HG03175 (cell line): ENCODE data around the gene LGR6.
A peak's percentile ranks its signal among the peaks of the same experiment; 100 is the strongest.
"Not testable (repeated sequence)": the region's sequence is repeated elsewhere in the genome, so short reads cannot be mapped to it uniquely, and the experiment has no call there.

Source experiments
- ATAC-seq: cut with Tn5 transposase; IDR thresholded peaks from one replicate; pipeline ENCODE4 v1.9.1; 2021; ENCODE audit warnings: mild to moderate bottlenecking, moderate library complexity; ENCODE audit not compliant: unreplicated experiment

The LGR6 gene

GRCh38 chr1:202237052-202237451, 43.5 kb downstream of the LGR6 start:
- ATAC-seq = peak; percentile 62

DNA sequence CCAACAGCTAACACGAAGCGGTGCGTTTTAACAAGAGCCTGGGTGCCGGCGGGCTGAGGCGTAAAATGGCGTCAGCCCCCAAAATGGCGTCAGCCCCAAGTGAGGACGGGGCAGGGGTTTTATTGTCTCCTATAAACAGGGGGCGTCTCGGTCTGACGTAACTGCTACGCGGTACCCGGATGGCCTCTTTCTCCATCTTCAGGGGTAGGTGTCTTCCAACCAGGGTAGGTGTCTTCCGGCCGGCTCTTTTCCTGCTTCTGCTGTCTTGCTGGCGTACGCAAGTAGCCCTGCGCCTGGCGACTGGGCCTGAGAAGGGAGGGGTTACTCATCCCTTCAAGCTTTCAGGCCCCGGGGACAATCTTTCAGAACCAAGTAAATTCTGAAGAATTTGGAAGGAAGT, 45.3 kb downstream of the LGR6 start:
- no peak for ATAC-seq

GRCh38 chr1:202240226-202240625, 46.6 kb downstream of the LGR6 start:
- not testable (repeated sequence) for ATAC-seq

- no peak for ATAC-seq
These were observed 47.4 kb downstream of the LGR6 start for GRCh38 chr1:202240956-202241355.

GRCh38 chr1:202241376-202242079, 47.9 kb downstream of the LGR6 start:
- no peak for ATAC-seq

DNA sequence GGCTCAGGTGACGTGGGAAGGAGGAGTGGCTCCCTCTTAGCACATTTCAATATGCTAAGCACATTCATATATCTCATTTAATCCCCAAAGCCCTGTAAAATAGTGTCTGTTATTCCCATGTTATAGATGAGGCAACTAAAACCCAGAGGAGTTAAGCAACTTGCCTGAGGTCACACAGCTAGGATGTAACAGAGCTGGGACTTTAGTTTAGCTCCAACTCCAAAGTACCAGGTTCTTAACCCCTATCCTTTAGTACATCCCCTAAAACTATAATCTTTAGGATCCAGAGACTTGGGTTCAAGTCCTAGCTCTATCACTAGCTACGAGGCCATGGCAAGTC, 48.5 kb downstream of the LGR6 start:
- ATAC-seq = no peak

DNA sequence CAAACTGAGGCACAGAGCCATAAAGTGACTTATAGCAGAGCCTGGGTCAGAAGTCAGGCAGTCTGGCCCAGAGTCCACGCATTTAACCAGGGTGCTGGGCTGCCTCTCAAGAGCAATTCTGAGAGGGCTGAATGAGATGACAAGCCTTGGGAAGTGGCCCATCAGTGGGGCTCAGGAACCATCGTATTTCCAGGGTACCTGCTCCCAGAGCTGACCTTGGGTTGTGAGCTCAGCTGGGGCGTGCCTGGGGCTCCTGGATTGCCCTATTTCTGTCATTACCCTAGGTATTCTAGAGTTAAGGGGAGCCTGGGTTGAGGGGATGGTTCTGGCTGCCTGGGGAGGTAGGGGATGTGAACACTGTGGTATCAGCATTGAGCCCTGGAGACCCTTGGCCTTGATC, 49.4 kb downstream of the LGR6 start:
- no peak for ATAC-seq

DNA sequence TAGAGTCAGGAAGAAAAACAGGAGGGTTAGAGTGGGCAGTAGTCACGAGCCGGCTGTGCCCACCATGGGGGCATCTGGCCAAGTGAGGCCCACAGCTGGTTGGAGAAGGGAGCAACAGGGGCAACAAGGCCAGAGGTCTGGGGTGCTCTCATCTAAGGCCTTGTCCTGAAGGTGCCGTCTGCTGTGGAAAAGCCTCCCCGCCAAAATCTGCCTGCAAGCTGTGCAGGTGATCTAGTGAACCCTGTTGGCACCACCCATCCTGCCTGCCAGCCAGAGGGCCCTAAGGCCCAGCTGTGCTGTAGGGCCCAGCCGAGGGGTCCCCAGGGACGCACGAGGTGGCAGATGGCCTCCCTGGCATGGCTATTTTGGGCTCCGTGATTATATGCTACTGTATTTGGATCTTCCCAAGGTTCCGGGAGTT, 51.3 kb downstream of the LGR6 start:
- no peak for ATAC-seq

GRCh38 chr1:202245391-202245790, 51.8 kb downstream of the LGR6 start:
- no peak for ATAC-seq

- ATAC-seq = no peak
These were observed 53.5 kb downstream of the LGR6 start for GRCh38 chr1:202247104-202247503.

DNA sequence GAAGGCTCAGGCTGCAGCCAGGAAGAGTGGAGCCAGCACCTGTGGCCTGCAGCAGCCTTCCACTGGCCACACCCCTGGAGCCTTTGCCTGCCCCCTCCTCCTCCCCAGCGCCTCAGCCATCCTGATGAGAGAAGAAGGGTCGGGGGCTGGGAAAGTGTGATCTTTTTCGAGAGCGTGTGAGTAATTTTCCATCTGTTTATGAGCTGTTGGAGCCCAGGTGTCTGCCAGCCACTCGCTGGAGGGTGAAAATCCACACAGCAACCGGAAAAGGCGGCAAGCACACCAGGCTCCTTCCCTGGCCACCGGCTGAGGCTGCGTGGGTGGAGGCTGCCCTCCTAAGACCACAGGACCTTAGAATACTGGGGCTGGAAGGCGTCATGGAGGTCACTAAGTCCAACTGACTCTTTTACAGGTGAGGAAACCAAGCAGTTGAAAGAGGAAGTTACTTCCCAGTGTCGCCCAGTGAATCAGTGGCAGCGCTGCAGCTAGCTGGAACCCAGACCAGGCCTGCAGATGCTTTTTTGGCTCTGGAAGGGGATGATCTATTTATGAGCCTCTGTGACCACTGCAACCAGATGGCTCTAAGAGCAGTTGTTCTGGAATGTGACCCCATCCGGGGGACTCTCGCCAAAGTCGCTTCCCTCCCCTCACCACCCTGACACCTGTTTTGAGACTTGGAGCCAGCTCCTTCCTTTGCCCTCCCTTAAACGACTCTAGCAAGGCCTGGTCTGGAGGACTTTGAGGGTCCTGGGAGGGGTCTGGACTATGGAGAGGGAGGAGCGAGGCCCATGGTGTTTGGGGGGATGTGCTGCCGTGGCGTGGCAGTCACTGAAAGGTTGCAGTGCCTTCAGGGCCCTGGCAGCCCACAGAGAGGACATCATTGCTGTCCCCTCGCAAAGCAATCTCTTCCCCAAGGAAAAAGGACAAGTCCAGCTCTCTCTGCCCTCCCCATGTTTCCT, 54.5 kb downstream of the LGR6 start:
- no peak for ATAC-seq

- no peak for ATAC-seq
These were observed 55.3 kb downstream of the LGR6 start for GRCh38 chr1:202248861-202249260.

GRCh38 chr1:202249436-202249835, 55.8 kb downstream of the LGR6 start:
- no peak for ATAC-seq

GRCh38 chr1:202249846-202250245, 56.2 kb downstream of the LGR6 start:
- no peak for ATAC-seq

GRCh38 chr1:202250982-202251381, 57.4 kb downstream of the LGR6 start:
- no peak for ATAC-seq

DNA sequence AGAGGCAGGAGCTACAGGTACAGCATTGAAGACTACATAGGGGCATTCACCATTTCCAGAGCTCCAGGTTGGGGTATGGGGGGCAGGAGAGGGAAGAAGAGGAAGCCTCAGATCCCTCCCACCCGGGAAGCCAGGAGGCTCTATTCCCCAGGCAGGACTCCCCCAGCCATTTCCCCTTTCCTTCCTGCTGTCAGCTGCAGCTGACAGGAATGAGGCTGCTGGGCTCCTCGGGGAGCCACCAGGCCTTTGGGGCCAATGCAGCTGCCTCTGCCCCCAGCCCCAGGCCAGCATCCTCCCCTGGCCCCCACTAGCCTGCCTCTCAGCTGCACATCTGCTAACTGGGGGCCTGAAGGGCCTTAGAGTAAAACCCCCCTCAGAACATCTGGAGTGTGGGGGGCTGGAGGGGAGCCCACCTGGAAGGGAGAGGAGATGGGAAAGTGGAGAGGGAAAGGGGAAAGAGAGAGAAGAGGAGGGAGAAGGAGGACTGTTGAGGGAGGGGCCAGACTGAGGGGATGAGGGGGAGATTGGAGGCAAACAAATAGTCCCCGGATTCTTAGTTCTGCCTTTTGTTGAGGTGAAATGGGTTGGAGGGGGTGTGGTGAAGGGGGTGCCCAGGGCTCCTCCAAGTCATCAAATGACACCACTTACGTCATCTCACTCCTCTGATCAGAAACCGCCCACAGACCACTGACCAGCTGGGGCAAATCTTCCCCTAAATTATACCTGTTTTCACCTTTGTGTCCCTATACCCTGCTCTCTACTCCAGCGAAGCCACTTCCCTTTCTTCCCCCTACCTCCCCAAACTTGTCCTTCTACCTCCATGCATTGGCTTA, 58.0 kb downstream of the LGR6 start:
- no peak for ATAC-seq

DNA sequence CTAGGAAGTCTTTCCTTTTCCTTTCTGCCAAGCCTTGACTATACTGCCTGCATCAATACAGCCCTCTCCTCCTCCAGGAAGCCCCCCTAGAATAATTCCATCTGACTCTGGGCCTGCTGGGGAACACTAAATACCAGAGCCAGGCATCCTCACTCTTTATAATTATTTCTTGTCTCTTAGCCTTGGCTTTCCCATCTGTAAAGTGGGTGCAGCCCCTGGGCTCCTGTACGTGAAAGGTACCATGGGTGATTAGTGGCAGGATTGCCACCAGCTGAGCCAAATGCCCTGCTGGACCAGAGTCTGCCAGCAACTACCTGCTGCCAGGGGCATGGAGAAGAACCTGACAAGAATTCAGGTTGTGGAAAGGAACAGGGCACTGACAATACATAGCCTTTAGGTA, 58.7 kb downstream of the LGR6 start:
- no peak for ATAC-seq

DNA sequence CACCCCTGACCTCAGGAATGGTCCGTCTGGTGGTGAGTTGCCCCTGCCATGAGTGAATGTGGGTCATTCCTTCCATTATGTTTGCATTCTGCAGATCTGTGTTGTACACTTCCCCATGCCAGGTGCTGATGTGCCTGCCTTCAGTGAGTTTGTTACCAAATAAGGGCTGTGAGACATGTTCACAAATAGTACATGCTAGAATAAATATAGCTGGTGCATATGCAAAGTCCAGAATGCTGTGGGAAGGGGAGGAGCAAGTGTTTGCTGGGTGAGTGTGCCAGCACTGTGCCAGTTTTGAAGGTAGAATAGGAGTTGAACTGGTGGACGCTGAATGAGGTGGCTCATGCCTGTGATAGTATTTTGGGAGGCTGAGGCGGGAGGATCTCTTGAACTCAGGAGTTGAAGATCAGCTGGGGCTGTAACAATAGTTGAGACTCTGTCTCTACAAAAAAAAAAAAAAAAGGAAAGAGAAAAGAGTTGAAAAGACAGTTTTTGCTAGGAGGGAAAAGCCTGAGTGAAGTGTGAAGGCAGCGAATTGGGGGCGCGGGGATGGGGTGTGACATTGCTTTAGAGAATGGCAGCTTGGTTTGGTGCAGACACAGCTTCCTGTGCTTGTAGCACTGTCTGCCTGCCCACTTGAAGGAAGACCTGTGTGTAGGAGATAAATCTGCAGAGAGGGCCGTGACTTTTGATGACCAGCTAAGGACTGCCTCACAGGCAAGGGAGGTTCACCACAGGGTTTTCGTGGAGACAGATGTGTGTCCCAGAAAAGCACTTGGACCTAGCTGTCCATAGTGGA, 61.1 kb downstream of the LGR6 start:
- no peak for ATAC-seq

DNA sequence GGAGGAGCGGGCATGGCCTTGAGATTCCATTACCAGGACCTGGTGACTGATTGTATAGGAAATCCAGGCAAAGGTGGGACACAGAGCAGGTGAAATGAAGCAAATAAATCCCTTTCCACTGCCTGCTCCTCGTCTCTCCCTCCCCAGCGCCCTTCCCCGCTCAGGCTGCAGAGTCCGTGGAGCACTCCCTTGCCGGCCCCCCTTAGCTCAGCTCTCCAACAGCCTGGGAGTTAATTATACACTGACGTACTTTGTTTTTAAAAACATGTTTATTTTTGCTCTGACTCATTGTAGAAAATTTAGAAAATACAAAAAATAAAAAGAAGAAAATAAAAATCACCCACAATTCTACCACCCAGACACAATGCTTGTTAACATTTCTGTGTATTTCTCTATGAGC, 61.7 kb downstream of the LGR6 start:
- no peak for ATAC-seq

DNA sequence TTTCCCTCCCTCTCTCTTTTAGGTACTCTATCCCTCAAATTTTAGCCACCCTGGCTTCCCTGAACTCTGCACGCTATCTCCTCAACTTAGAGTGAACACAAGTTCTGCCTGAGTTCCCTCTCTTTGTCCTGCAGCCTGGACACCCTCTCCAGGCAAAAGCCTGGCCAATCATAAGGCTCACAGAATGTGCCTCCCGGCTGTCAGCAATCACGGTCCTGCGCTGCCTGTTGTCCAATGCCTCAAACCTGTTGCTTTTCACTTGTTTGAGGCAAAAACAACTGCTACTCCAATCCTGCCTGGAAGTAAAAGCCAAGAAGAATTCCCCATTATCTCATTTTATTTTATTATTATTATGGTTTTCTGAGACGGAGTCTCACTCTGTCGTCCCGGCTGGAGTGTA, 66.1 kb downstream of the LGR6 start:
- ATAC-seq = no peak
